NT2/D1 (cell line): ENCODE measurements around the gene NLRC5.

Source experiments
- SUZ12 ChIP-seq: IDR thresholded peaks from 2 replicates; pipeline ENCODE4 v1.6.1; 2011; ENCODE audit not compliant: insufficient read length, insufficient read depth; ENCODE audit errors: extremely low read depth
- ZNF274 ChIP-seq: IDR thresholded peaks from 2 replicates; pipeline ENCODE4 v1.6.1; 2011; ENCODE audit warnings: mild to moderate bottlenecking, low read depth, low read length

- TF ChIP-seq ZNF274 (no peak), SUZ12 (no peak)
These were observed 18.2 kb upstream of the NLRC5 start for GRCh38 chr16:56970934-56971767.
